GM21423 (cell line): ENCODE data around the gene ACTL6B.

Experiments
- ATAC-seq: cut with Tn5 transposase; IDR thresholded peaks from one replicate; pipeline ENCODE4 v1.9.1; 2021; ENCODE audit warnings: mild to moderate bottlenecking, moderate library complexity; ENCODE audit not compliant: unreplicated experiment

Gene ACTL6B

DNA sequence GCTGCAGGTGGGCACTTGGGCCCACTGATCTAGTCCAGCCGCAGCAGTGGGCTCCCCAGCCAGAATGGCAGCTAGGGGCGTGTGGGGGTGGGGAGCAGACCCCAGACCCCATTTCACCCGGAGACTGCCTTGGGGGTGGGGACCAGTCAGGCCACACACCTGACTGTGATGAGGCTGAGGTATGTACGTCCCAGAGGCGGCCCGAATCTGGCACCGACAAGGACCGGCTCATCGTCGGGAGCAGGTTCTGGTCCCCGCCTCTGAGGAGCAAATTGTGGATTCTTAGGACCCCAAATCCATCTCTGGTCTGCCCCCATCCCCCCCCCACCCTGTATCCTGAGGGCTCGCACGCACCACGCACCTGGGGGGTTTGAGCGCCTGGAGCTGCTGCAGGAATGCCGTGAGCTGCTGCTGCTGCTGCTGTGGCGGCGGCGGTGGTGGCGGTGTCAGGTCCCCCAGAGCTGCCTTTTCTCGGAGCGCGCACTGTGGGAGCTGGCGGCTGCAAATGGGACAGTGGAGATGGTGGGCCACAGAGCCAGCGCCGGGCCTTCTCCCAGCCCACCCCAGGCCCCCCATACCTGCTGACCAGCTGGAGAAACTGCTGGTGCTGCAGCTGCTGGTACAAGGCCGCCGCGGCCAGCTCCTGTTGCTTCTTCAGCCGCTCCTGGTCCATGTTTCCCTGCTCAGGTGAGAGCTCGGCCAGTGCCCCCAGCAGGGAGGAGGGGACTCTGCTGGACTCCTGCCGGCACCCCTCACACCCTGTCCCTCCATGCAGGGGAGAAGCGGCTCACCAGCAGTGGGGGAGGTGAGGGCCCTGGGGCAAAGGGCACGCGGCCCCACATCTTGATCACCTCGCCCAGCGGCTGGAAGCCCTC, 27.6 kb upstream of the ACTL6B start:
- ATAC-seq: no peak

DNA sequence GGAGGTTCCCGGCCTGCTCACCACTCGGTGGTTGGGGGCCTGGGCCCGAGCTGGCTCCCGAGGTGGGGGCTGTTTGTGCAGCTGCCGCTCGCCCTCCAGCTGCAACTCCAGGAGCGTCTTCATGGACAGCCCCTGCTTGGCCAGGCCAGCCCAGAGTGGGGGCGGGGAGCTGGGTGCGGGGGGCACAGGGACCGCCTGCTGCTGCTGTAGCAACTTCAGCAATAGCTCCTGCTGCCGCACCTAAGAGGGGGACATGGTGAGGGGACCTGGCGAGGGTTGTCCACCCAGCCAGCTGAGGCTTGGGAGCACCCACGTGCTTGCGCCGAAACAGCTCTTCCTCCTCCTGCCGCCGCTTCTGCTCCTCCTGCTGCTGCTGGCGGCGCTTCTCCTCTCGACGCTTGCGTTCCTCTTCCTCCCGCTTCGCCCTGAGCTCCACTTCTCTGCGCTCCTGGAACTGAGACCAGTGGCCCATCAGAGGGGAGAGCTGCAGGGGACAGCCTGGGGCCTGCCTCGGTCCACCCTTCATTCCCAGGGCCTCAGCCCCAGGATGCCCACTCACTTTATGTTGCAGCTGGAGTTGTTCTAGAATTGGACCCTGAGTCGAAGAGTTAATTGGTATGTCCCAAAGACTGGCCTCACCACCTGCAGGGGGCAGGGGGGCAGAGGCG, 26.9 kb upstream of the ACTL6B start:
- ATAC-seq: no peak

GRCh38 chr7:100682228-100682741, 26.0 kb upstream of the ACTL6B start:
- no peak for ATAC-seq

- ATAC-seq: no peak
These were observed 25.4 kb upstream of the ACTL6B start for GRCh38 chr7:100681491-100682227.

GRCh38 chr7:100680576-100681271, 24.5 kb upstream of the ACTL6B start:
- no peak for ATAC-seq

GRCh38 chr7:100679927-100680575, 23.8 kb upstream of the ACTL6B start:
- no peak for ATAC-seq

DNA sequence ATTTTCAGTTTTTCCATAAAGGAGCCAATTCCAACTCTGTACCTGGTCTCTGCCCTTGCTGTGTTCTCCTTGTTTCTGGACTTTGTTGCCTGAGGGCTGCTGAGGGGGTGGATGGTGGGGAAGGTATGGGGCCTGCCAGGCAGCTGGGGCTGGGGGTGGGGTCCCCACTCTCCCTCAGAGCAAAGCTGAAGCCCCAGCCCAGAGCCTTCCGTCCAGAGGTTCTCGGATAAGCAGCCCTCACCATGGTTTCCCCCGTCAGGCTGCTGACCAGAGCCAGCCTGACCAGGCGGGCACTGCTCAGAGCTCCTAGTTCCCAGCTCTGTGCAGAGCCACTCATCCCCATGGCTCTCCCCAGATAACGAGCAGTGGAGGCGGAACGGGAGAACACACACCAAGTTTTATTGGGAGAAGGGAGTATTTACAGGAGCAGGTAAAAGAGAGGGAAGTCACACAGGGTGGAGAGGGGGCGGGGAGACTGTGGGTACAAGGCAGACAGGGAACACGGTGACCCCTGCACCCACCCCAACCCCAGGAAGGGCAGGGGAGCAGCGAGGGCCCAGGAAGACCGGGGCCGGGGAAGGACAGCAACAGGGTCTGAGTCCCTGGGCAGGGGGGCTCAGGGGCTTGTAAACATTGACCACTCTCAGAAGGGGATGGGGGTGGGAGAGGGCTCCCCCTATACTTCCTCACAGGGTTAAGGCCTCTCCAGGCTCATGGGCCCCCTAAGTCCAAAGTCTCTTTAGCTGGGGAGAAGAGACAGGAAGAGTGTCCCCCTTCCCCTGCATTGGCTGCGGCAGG, 23.1 kb upstream of the ACTL6B start:
- no peak for ATAC-seq

GRCh38 chr7:100678291-100678984, 22.2 kb upstream of the ACTL6B start:
- no peak for ATAC-seq

- ATAC-seq: no peak
These were observed 21.3 kb upstream of the ACTL6B start for GRCh38 chr7:100677308-100678267.

DNA sequence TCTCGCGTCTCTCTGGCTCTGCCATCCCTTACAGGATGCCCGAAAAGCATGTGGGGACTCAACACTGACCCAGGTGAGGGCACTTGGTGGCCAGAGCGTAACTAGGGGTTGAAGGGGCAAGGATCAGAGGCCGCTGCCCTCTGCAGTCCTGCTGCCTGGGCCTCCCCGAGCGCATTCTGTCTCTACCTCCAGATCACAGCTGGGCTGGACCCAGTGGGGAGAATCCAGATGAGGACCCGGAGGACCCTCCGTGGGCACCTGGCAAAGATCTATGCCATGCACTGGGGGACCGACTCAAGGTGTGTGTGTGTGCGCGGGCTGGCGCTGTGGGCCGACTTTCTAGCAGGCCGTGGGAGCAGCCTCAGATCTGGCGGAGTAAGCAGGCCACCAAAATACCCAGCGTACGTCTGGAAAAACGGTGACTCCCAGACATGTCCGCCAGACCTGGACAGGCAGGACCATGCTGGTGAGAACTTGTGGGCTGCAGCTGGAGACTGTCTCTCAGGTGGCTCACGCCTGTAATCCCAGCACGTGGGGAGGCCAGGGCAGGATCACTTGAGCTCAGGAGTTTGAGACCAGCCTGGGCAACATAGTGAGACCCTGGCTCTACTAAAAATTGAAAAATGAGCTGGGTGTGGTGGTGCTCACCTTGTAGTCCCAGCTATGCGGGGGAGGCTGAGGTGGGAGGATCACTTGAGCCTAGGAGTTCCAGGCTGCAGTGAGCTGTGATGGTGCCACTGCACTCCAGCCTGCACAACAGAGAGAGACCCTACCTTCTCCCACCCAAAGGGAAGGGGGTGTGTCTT, 20.5 kb upstream of the ACTL6B start:
- ATAC-seq: no peak

DNA sequence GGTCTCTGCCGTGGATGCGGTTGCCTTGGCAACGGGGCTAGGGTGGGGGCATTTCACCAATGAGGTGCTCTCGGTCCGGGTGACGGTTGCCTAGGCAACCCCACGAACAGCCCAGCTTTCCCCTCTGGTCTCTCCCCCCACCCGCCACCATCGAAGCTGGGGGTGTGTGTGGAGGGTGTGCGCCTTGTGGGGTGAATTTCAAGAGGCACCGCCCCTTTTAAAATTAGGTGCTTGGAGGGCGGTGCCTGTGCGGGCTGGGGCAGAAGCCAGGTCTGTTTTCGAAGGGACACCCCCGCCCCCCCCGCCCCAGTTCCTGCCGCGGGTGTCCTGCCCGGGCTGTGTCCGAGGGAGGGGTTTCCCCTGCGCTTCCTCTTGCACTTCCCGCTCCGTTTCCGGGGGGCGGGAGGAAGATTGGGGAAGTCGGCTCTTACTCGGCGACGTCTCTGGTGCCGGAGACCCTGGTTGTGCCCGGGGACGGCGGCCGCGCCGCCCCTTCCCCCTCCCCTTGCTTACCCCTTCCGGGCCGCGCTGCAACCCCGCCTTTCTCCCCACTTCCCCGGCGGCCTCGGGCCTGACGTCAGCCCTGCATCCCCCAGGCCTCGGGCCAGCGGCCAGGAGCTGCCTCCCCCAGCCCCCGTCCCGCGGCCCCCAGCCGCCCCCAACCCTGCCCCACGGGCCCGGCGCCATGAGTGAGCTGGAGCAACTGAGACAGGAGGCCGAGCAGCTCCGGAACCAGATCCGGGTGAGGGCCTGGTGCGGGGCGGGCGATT, 19.5 kb upstream of the ACTL6B start:
- ATAC-seq: no peak

- no peak for ATAC-seq
These were observed 18.8 kb upstream of the ACTL6B start for GRCh38 chr7:100675105-100675451.

DNA sequence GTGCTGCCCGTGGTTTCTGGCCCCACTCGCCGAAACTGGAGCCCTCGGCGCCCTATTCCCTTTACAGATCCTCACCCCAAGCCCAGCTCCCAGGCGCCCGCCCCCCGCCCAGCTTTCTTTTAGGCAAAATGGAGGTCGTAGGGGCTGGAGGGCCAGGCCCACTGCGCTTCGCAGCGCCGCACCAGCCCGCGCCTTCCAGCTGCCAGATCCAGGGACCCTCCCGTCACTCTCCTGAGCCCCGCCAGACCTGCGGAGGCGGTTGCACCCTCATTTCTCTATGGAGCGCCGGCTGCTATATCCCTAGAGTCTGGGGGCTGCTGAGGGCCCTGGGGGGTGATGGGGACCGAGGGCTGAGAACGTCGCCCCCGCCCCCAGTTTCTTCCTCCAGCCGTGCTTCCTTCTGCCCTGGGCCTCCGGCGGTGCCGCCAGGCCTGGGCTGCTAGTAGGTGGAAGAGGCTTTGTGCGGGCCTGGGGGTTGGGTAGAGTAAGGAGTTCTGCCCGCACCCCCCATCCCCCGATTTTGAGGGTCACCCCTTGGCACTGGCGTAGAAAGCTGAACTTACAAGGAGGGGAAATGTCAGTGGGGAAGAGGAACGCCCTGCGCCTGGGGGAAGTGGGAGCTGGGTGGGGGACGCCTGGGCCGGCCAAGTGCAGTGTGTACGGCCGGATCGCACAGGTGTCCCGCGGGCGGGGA, 18.3 kb upstream of the ACTL6B start:
- no peak for ATAC-seq

- ATAC-seq: peak; percentile 5
These were observed 17.7 kb upstream of the ACTL6B start for GRCh38 chr7:100673942-100674410.

- ATAC-seq: peak; percentile 59
These were observed 17.2 kb upstream of the ACTL6B start, which contains the start of gene GNB2 for GRCh38 chr7:100673302-100673941. GNB2 (plus strand) TSS chr7:100673740; CDS start chr7:100676266, 2,526 bp downstream.
